ENCODE measurements around the gene LETM1.

GRCh38 chr4:1807332-1807777, 48.6 kb downstream of the LETM1 start:
- TF ChIP-seq, protein P1, sequence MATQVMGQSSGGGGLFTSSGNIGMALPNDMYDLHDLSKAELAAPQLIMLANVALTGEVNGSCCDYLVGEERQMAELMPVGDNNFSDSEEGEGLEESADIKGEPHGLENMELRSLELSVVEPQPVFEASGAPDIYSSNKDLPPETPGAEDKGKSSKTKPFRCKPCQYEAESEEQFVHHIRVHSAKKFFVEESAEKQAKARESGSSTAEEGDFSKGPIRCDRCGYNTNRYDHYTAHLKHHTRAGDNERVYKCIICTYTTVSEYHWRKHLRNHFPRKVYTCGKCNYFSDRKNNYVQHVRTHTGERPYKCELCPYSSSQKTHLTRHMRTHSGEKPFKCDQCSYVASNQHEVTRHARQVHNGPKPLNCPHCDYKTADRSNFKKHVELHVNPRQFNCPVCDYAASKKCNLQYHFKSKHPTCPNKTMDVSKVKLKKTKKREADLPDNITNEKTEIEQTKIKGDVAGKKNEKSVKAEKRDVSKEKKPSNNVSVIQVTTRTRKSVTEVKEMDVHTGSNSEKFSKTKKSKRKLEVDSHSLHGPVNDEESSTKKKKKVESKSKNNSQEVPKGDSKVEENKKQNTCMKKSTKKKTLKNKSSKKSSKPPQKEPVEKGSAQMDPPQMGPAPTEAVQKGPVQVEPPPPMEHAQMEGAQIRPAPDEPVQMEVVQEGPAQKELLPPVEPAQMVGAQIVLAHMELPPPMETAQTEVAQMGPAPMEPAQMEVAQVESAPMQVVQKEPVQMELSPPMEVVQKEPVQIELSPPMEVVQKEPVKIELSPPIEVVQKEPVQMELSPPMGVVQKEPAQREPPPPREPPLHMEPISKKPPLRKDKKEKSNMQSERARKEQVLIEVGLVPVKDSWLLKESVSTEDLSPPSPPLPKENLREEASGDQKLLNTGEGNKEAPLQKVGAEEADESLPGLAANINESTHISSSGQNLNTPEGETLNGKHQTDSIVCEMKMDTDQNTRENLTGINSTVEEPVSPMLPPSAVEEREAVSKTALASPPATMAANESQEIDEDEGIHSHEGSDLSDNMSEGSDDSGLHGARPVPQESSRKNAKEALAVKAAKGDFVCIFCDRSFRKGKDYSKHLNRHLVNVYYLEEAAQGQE (IDR thresholded peaks at IDR 0.05; ENCODE audit: unreplicated experiment), result no peak
- no peak for TF ChIP-seq CTCF (conservative IDR thresholded peaks at IDR 0.05; ENCODE audit: low read depth in 2 of 2)
- TF ChIP-seq CREB1 (CRISPR knock-in tag; IDR thresholded peaks at IDR 0.05; ENCODE audit: low read depth), result no peak
- TF ChIP-seq EZH2 (IDR thresholded peaks at IDR 0.05; ENCODE audit: low read depth, unreplicated experiment), result no peak
- no peak for TF ChIP-seq POLR2AphosphoS5 (IDR thresholded peaks at IDR 0.05; ENCODE audit: low read depth)
- TF ChIP-seq EZH2phosphoT487 (IDR thresholded peaks at IDR 0.05; ENCODE audit: unreplicated experiment), result no peak
- no peak for TF ChIP-seq JUNB (IDR thresholded peaks at IDR 0.05; ENCODE audit: unreplicated experiment)
- no peak for TF ChIP-seq NANOG (IDR thresholded peaks at IDR 0.05; ENCODE audit: borderline replicate concordance)
- TF ChIP-seq ETS1 (IDR thresholded peaks at IDR 0.05), result no peak

Measured in GM23338 (cell line).